Lung (tissue), 12 donors: ENCODE measurements around the gene LYST. TPM values are rescaled to one million over a fixed set of nuclear protein-coding genes. Genes with fewer than 3 reads are reported as not detected.

Experiments
- ATAC-seq: fragments of 200-7000 bp; cut with Tn5 transposase; one replicate; pipeline ENCODE4 v1.9.1; 2020; ENCODE audit warnings: moderate number of reproducible peaks; ENCODE audit not compliant: insufficient read depth, low FRiP score
- DNase-seq, 3 donors: peaks; one replicate each; pipeline ENCODE4 v3.0.0-alpha.2; 2013 to 2017
- H3K27ac ChIP-seq, 2 donors: one replicate each; pipeline ENCODE4 v1.5.1; 2013; ENCODE audit warnings: mild to moderate bottlenecking in 2 of 2, moderate library complexity in 2 of 2, control low read depth in 1 of 2, inconsistent platforms in 1 of 2, low read depth in 1 of 2, low read length in 1 of 2
- H3K27me3 ChIP-seq, 3 donors: one replicate each; pipeline ENCODE4 v1.5.1; 2013; ENCODE audit warnings: low read length in 2 of 3; ENCODE audit not compliant: control insufficient read depth in 3 of 3, insufficient read depth in 3 of 3
- H3K36me3 ChIP-seq, 4 donors: one replicate each; pipeline ENCODE4 v1.5.1; 2013; ENCODE audit warnings: low read length in 4 of 4, mild to moderate bottlenecking in 1 of 4, moderate library complexity in 1 of 4; ENCODE audit not compliant: control insufficient read depth in 4 of 4, insufficient read depth in 4 of 4
- H3K4me1 ChIP-seq, 5 donors: one replicate each; pipeline ENCODE4 v1.5.1; 2013; ENCODE audit warnings: low read length in 5 of 5, mild to moderate bottlenecking in 2 of 5, moderate library complexity in 1 of 5; ENCODE audit not compliant: control insufficient read depth in 5 of 5, insufficient read depth in 5 of 5
- H3K4me3 ChIP-seq: one replicate; pipeline ENCODE4 v1.5.1; 2013; ENCODE audit warnings: mild to moderate bottlenecking, control low read depth, moderate library complexity
- H3K9ac ChIP-seq, 2 donors: one replicate each; pipeline ENCODE4 v1.5.1; 2013; ENCODE audit warnings: low read length in 2 of 2, control low read depth in 1 of 2; ENCODE audit not compliant: insufficient read depth in 1 of 2
- H3K9me3 ChIP-seq, 4 donors: one replicate each; pipeline ENCODE4 v1.5.1; 2013; ENCODE audit warnings: low read length in 3 of 4, mild to moderate bottlenecking in 1 of 4, moderate library complexity in 1 of 4; ENCODE audit not compliant: control insufficient read depth in 4 of 4, insufficient read depth in 3 of 4
- CTCF ChIP-seq: IDR thresholded peaks from 2 replicates; pipeline ENCODE4 v1.5.1; 2012; ENCODE audit warnings: mild to moderate bottlenecking; ENCODE audit errors: control extremely low read depth, extremely low read depth
- WGBS, 2 donors: extraction: QIAGEN DNeasy Blood & Tissue Kit; methylation state at CpG; one replicate each; pipeline ENCODE4 v1.1.7; 2013; 5-methylcytosine and 5-hydroxymethylcytosine counted together
- polyA plus RNA-seq, 2 donors: library from polyadenylated mRNA; stranded (reverse); fragments of 200-250 nt; gene quantifications; one replicate each; pipeline ENCODE4 v1.2.1, GENCODE V29; 2013
- total RNA-seq, 2 donors: library from RNA; depleted of rRNA in 1 of 2; stranded (reverse); fragments of >200 nt in 1 of 2; gene quantifications; one replicate each; pipeline ENCODE4 v1.2.1, GENCODE V29; 2014 to 2021
- donor health status: control.
- donor health status: control.
- donor health status: Bipolar disorder and iron deficiency.
- donor health status: healthy.
- donor health status: DM: yes; HTN: yes; CAD: no.

LYST gene
- total and polyA plus RNA-seq, 4 donors, result 9.8 to 82.7 (median 31.7) TPM

- DNase-seq, result no peak
- 92 to 98% methylated on average over 2 of the region's 2 CpGs for WGBS, 2 donors
- Histone ChIP-seq H3K27me3 (no peaks in the 10 kb centered on the region), H3K4me1 (no peaks in the 10 kb centered on the region), H3K36me3 (peaks cover 0 to 2% (median under 1%) of the 10 kb centered on the region in 4 donors), H3K9ac (no peak overlapping the region), H3K4me3 (no peak overlapping the region), H3K9me3 (no peaks in the 10 kb centered on the region), H3K27ac (no peak overlapping the region)
- no peak for TF ChIP-seq CTCF
- ATAC-seq, result no peak
These were observed 81.8 kb downstream of the LYST start for GRCh38 chr1:235784950-235785349.

DNA sequence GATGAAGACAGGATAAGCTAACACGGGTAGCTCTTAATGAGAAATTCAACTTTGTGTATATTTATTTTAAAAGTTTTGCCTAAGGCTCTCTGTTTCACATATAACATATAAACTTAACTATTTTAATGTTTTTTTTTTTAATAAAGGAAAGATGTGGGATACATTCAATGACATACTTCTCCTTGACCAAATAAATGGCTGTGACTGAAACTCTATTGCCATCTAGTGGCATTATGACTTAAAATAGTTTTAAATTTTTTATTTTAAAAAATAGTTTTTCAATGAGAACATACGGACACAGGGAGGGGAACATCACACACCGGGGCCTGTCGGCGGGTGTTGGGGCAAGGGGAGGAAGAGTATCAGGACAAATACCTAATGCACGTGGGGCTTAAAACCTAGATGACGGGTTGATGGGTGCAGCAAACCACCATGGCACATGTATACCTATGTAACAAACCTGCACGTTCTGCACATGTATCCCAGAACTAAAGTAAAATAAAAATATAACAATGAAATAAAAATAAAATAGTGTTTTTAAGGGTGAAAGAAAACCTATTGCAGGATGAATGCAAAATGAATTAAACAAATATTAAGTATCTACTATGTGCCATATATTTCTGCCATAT lies 83.4 kb downstream of the LYST start:
- WGBS, 2 donors, result 32 to 45% methylated on average over 8 of the region's 8 CpGs
- H3K36me3 ChIP-seq, result peaks cover 0 to 2% (median under 1%) of the 10 kb centered on the region in 4 donors
- ATAC-seq, result no peak
- H3K9ac ChIP-seq, result no peak overlapping the region
- no peaks in the 10 kb centered on the region for H3K27me3 ChIP-seq
- no peaks in the 10 kb centered on the region for H3K4me1 ChIP-seq
- H3K9me3 ChIP-seq, result no peaks in the 10 kb centered on the region
- peak in 2 of 3 donors; percentile 63 to 71 for DNase-seq
- no peak overlapping the region for H3K4me3 ChIP-seq
- TF ChIP-seq CTCF, result no peak
- H3K27ac ChIP-seq, result no peak overlapping the region

DNA sequence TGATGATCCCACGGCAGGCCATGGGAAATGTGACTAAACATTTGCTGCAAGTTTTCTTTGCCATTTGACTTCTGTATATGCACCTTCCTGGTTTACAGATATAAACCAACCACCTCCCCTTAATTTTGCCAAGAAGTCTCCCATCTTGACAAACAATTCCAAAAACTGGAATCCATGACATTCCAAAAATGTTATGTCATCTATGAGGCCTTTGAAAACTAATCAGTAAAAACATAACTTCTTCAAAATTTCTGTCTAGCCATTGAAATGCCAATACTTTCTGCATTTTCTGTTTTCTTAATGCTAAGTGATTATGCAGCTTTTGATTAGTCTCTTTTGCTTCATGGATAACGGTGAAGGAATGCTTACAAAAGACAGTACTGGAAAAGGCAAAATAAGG lies 84.1 kb downstream of the LYST start:
- Histone ChIP-seq H3K27ac (no peak overlapping the region), H3K9ac (no peak overlapping the region), H3K36me3 (peaks cover 0 to 2% (median under 1%) of the 10 kb centered on the region in 4 donors), H3K9me3 (no peaks in the 10 kb centered on the region), H3K27me3 (no peaks in the 10 kb centered on the region), H3K4me1 (no peaks in the 10 kb centered on the region), H3K4me3 (no peak overlapping the region)
- DNase-seq (no peak), ATAC-seq (no peak)
- 96 to 97% methylated on average over 2 of the region's 2 CpGs for WGBS, 2 donors
- TF ChIP-seq CTCF, result no peak

DNA sequence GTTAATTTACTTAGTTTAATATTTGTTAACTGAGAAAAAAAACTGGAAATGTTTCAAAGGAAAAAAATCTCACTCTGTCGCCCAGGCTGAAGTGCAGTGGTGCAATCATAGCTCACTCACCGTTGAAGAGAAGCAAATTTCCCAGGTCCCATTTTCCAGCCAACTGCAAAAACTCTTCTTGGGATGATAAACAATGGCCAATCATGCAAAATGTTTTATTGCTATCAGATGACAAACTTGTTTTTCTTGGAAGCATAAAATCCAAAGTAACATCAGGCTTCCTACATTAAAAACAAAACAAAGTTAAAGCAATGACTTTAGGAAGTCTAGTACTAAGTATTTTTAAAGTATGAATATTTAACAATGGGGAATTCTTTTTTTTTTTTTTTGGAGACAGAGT lies 84.9 kb downstream of the LYST start:
- H3K9ac ChIP-seq, result no peak overlapping the region
- WGBS, 2 donors, result 49 to 51% methylated on average over 2 of the region's 2 CpGs
- peak in 1 of 3 donors; percentile 4 for DNase-seq
- H3K36me3 ChIP-seq, result peaks cover 0 to 2% (median under 1%) of the 10 kb centered on the region in 4 donors
- no peak for TF ChIP-seq CTCF
- no peak for ATAC-seq
- H3K4me1 ChIP-seq, result no peaks in the 10 kb centered on the region
- H3K27me3 ChIP-seq, result no peaks in the 10 kb centered on the region
- H3K4me3 ChIP-seq, result no peak overlapping the region
- H3K9me3 ChIP-seq, result no peaks in the 10 kb centered on the region
- H3K27ac ChIP-seq, result no peak overlapping the region
